ENCODE measurements around the gene PHPT1.
"Not testable (repeated sequence)": the region's sequence is repeated elsewhere in the genome, so short reads cannot be mapped to it uniquely, and the experiment has no call there.

PHPT1 gene

GRCh38 chr9:136829981-136830885, 19.0 kb upstream of the PHPT1 start:
- Histone ChIP-seq H3K36me3 (ENCODE audit: control insufficient read depth in 1 of 2, insufficient read depth in 2 of 2, low read length in 2 of 2) (peaks cover 21 to 62% of the 10 kb centered on the region in 2 donors), H3K27ac (ENCODE audit: low read depth, low read length) (no peak overlapping the region), H3K4me3 (ENCODE audit: low read depth in 1 of 2, low read length in 2 of 2) (no peak overlapping the region), H3K27me3 (ENCODE audit: control insufficient read depth in 1 of 2, insufficient read depth in 2 of 2, low read length in 2 of 2) (no peaks in the 10 kb centered on the region), H3K9me3 (ENCODE audit: control insufficient read depth in 1 of 2, low read length in 2 of 2) (no peaks in the 10 kb centered on the region), H3K4me1 (ENCODE audit: control insufficient read depth in 1 of 2, insufficient read depth in 2 of 2, low read length in 2 of 2) (no peaks in the 10 kb centered on the region), H3K9ac (ENCODE audit: low read depth in 1 of 2, low read length in 2 of 2) (no peak overlapping the region)

GRCh38 chr9:136831002-136831719, 18.0 kb upstream of the PHPT1 start:
- Histone ChIP-seq H3K4me1 (ENCODE audit: control insufficient read depth in 1 of 2, insufficient read depth in 2 of 2, low read length in 2 of 2) (no peaks in the 10 kb centered on the region), H3K27ac (ENCODE audit: low read depth, low read length) (no peak overlapping the region), H3K4me3 (ENCODE audit: low read depth in 1 of 2, low read length in 2 of 2) (no peak overlapping the region), H3K9ac (ENCODE audit: low read depth in 1 of 2, low read length in 2 of 2) (no peak overlapping the region), H3K27me3 (ENCODE audit: control insufficient read depth in 1 of 2, insufficient read depth in 2 of 2, low read length in 2 of 2) (no peaks in the 10 kb centered on the region), H3K36me3 (ENCODE audit: control insufficient read depth in 1 of 2, insufficient read depth in 2 of 2, low read length in 2 of 2) (peaks cover 21 to 60% of the 10 kb centered on the region in 2 donors), H3K9me3 (ENCODE audit: control insufficient read depth in 1 of 2, low read length in 2 of 2) (no peaks in the 10 kb centered on the region)

- Histone ChIP-seq H3K4me3 (ENCODE audit: low read depth in 1 of 2, low read length in 2 of 2) (no peak overlapping the region), H3K4me1 (ENCODE audit: control insufficient read depth in 1 of 2, insufficient read depth in 2 of 2, low read length in 2 of 2) (no peaks in the 10 kb centered on the region), H3K9me3 (ENCODE audit: control insufficient read depth in 1 of 2, low read length in 2 of 2) (no peaks in the 10 kb centered on the region), H3K36me3 (ENCODE audit: control insufficient read depth in 1 of 2, insufficient read depth in 2 of 2, low read length in 2 of 2) (peaks cover 21 to 56% of the 10 kb centered on the region in 2 donors), H3K9ac (ENCODE audit: low read depth in 1 of 2, low read length in 2 of 2) (no peak overlapping the region), H3K27ac (ENCODE audit: low read depth, low read length) (no peak overlapping the region), H3K27me3 (ENCODE audit: control insufficient read depth in 1 of 2, insufficient read depth in 2 of 2, low read length in 2 of 2) (no peaks in the 10 kb centered on the region)
Observed at GRCh38 chr9:136831720-136832104, 17.5 kb upstream of the PHPT1 start.

- Histone ChIP-seq H3K4me1 (ENCODE audit: control insufficient read depth in 1 of 2, insufficient read depth in 2 of 2, low read length in 2 of 2) (no peaks in the 10 kb centered on the region), H3K36me3 (ENCODE audit: control insufficient read depth in 1 of 2, insufficient read depth in 2 of 2, low read length in 2 of 2) (peaks cover 21 to 52% of the 10 kb centered on the region in 2 donors), H3K9me3 (ENCODE audit: control insufficient read depth in 1 of 2, low read length in 2 of 2) (no peaks in the 10 kb centered on the region), H3K4me3 (ENCODE audit: low read depth in 1 of 2, low read length in 2 of 2) (no peak overlapping the region), H3K27ac (ENCODE audit: low read depth, low read length) (no peak overlapping the region), H3K27me3 (ENCODE audit: control insufficient read depth in 1 of 2, insufficient read depth in 2 of 2, low read length in 2 of 2) (no peaks in the 10 kb centered on the region), H3K9ac (ENCODE audit: low read depth in 1 of 2, low read length in 2 of 2) (no peak overlapping the region)
Observed at GRCh38 chr9:136832581-136832980, 16.6 kb upstream of the PHPT1 start.

- H3K27me3 ChIP-seq (ENCODE audit: control insufficient read depth in 1 of 2, insufficient read depth in 2 of 2, low read length in 2 of 2); H3K4me3 ChIP-seq (ENCODE audit: low read depth in 1 of 2, low read length in 2 of 2): not testable (repeated sequence)
- H3K36me3 ChIP-seq (ENCODE audit: control insufficient read depth in 1 of 2, insufficient read depth in 2 of 2, low read length in 2 of 2): peaks cover 21 to 51% of the 10 kb centered on the region in 2 donors
Observed at GRCh38 chr9:136833381-136834048, 15.7 kb upstream of the PHPT1 start.

DNA sequence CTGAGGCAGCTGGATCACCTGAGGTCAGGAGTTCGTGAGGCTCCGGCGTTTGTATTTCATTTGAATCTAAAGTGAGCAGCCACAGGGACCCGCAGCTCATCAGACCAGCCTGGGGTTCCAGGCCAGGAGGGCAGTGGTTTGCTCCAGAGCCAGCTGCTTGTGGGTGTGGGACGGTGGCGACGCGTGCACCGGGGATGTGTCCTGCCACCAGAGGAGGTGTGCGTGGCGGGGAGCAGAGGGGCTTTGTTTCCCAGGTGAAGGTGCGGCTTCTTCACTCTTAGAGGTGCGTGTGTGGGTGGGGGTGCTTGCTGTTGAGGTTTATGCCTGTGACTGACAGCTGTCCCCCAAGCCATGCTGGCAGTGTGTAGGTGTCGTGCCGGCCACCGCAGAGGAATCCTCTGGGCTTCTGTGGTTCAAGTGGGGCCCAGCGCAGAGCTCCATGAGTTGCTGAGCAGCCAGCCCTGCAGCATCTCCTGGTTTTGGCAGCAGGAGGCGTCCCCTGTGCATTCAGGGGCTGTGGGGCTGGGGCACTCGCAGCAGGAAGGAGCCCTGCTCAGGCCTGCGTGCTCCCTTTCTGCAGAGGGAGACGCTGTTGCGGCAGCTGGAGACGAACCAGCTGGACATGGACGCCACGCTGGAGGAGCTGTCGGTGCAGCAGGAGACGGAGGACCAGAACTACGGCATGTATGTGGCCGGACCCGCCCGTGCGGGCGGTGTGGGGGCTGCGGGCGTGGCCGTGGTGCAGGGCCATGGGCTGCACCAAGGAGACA, 13.9 kb upstream of the PHPT1 start:
- Histone ChIP-seq H3K4me1 (ENCODE audit: control insufficient read depth in 1 of 2, insufficient read depth in 2 of 2, low read length in 2 of 2) (peaks cover 10 to 11% of the 10 kb centered on the region in 2 donors), H3K9me3 (ENCODE audit: control insufficient read depth in 1 of 2, low read length in 2 of 2) (no peaks in the 10 kb centered on the region), H3K4me3 (ENCODE audit: low read depth in 1 of 2, low read length in 2 of 2) (no peak overlapping the region), H3K9ac (ENCODE audit: low read depth in 1 of 2, low read length in 2 of 2) (no peak overlapping the region), H3K27ac (ENCODE audit: low read depth, low read length) (no peak overlapping the region), H3K27me3 (ENCODE audit: control insufficient read depth in 1 of 2, insufficient read depth in 2 of 2, low read length in 2 of 2) (no peaks in the 10 kb centered on the region), H3K36me3 (ENCODE audit: control insufficient read depth in 1 of 2, insufficient read depth in 2 of 2, low read length in 2 of 2) (peaks cover 13 to 44% of the 10 kb centered on the region in 2 donors)

More at GRCh38 chr9:136833381-136834048, 15.7 kb upstream of the PHPT1 start:
- H3K9ac ChIP-seq (ENCODE audit: low read depth in 1 of 2, low read length in 2 of 2); H3K27ac ChIP-seq (ENCODE audit: low read depth, low read length); H3K4me1 ChIP-seq (ENCODE audit: control insufficient read depth in 1 of 2, insufficient read depth in 2 of 2, low read length in 2 of 2); H3K9me3 ChIP-seq (ENCODE audit: control insufficient read depth in 1 of 2, low read length in 2 of 2): not testable (repeated sequence)

DNA sequence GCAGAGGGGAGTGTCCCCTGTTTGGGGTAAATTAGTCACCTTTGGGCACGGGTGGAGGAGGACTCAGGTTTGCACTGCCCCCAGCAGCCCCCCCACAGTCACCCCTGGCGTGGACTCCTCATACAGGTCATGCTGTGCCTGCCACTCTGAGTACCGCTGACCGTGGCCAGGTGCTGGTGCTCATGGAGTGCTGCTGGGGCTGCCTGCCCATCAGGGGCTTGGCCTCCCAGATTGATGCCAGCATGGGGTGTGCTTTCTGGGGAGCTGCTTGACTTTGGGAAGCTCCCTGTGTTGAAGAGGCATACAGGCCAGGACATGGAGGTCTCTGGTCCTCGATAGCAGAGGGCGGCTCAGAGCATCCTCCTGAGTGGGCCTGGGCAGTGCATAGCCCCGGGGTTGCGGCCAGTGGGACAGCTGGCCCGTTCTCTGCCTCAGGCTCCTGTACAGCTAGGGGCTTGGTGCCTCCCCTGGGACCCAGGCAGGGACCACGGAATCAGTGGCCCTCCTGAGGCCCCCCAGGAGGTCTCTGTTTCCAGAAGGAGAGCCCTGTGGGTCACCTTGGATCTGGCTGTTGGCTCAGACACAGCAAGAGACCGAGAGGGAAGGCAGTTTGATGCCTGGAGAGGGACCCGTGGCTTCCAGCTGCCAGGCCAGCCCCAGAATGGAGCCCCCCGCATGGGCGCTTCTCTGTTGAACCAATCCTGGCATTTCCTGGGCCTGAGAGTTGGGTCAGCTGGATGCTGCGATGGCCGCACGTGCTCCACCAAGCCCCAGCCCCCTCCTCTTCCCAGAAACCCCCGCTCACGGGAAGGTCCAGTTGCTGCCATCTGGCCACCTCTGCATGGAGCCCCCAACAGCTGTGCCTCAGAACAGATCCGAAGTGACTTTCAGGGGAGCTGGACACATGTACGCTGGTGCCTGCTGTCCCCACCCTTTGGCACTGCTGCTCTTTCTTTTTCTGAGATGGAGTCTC, 13.0 kb upstream of the PHPT1 start:
- no peak overlapping the region for H3K4me3 ChIP-seq (ENCODE audit: low read depth in 1 of 2, low read length in 2 of 2)
- no peaks in the 10 kb centered on the region for H3K9me3 ChIP-seq (ENCODE audit: control insufficient read depth in 1 of 2, low read length in 2 of 2)
- no peak overlapping the region for H3K27ac ChIP-seq (ENCODE audit: low read depth, low read length)
- H3K9ac ChIP-seq (ENCODE audit: low read depth in 1 of 2, low read length in 2 of 2): no peak overlapping the region
- H3K27me3 ChIP-seq (ENCODE audit: control insufficient read depth in 1 of 2, insufficient read depth in 2 of 2, low read length in 2 of 2): no peaks in the 10 kb centered on the region
- H3K4me1 ChIP-seq (ENCODE audit: control insufficient read depth in 1 of 2, insufficient read depth in 2 of 2, low read length in 2 of 2): peaks cover 14 to 18% of the 10 kb centered on the region in 2 donors
- peaks cover 6 to 36% of the 10 kb centered on the region in 2 donors for H3K36me3 ChIP-seq (ENCODE audit: control insufficient read depth in 1 of 2, insufficient read depth in 2 of 2, low read length in 2 of 2)

- H3K9ac ChIP-seq (ENCODE audit: low read depth in 1 of 2, low read length in 2 of 2): no peak overlapping the region
- H3K36me3 ChIP-seq (ENCODE audit: control insufficient read depth in 1 of 2, insufficient read depth in 2 of 2, low read length in 2 of 2): peaks cover 3 to 26% of the 10 kb centered on the region in 2 donors
- no peaks in the 10 kb centered on the region for H3K27me3 ChIP-seq (ENCODE audit: control insufficient read depth in 1 of 2, insufficient read depth in 2 of 2, low read length in 2 of 2)
- H3K4me3 ChIP-seq (ENCODE audit: low read depth in 1 of 2, low read length in 2 of 2): no peak overlapping the region
- no peaks in the 10 kb centered on the region for H3K9me3 ChIP-seq (ENCODE audit: control insufficient read depth in 1 of 2, low read length in 2 of 2)
- H3K27ac ChIP-seq (ENCODE audit: low read depth, low read length): no peak overlapping the region
- H3K4me1 ChIP-seq (ENCODE audit: control insufficient read depth in 1 of 2, insufficient read depth in 2 of 2, low read length in 2 of 2): peaks cover 23 to 29% of the 10 kb centered on the region in 2 donors
Observed at GRCh38 chr9:136837146-136837855, 11.9 kb upstream of the PHPT1 start.
